Thoracic aorta (tissue), 2 donors: ENCODE measurements around the gene FAM174C. TPM values are rescaled to one million over a fixed set of nuclear protein-coding genes. Genes with fewer than 3 reads are reported as not detected.

Experiments used
- ATAC-seq: fragments of 150-250 bp; one replicate; pipeline ENCODE4 v1.8.0; 2017; ENCODE audit warnings: low read depth; ENCODE audit not compliant: insufficient number of reproducible peaks, low FRiP score
- DNase-seq: peaks from one replicate; pipeline ENCODE4 v3.0.0-alpha.2; 2020; ENCODE audit warnings: low spot score
- H3K27ac ChIP-seq, 2 donors: fragments of 200-600 bp; sonication (generic); 1 replicate in 1 of 2; 2 replicates in 1 of 2; pipeline ENCODE4 v1.5.1; 2016; ENCODE audit warnings: mild to moderate bottlenecking in 2 of 2, moderate library complexity in 2 of 2
- H3K27me3 ChIP-seq: fragments of 200-600 bp; sonication (generic); replicated peaks from 2 replicates; pipeline ENCODE4 v1.6.0; 2016; ENCODE audit warnings: mild to moderate bottlenecking; ENCODE audit not compliant: insufficient read depth
- H3K36me3 ChIP-seq: fragments of 200-600 bp; sonication (generic); one replicate; pipeline ENCODE4 v1.5.1; 2016
- H3K4me1 ChIP-seq, 2 donors: fragments of 200-600 bp; sonication (generic); 1 replicate in 1 of 2; 2 replicates in 1 of 2; pipeline versions ENCODE4 v1.5.1 to v1.6.0; 2016; ENCODE audit warnings: low read depth in 2 of 2, mild to moderate bottlenecking in 1 of 2; ENCODE audit not compliant: control insufficient read depth in 1 of 2
- H3K4me3 ChIP-seq: fragments of 200-600 bp; sonication (generic); 2 replicates; pipeline ENCODE4 v1.5.1; 2016; ENCODE audit warnings: mild to moderate bottlenecking
- H3K9me3 ChIP-seq: fragments of 200-600 bp; sonication (generic); 2 replicates; pipeline ENCODE4 v1.5.1; 2016
- total RNA-seq, 2 donors: library from RNA; depleted of rRNA; stranded (reverse); fragments of >200 nt; gene quantifications; one replicate each; pipeline versions ENCODE4 v1.1.0 to v1.2.3, GENCODE V29; 2016
- TF ChIP-seq, protein P1 (sequence below): fragments of 200-600 bp; sonication (generic); IDR thresholded peaks from one replicate; pipeline ENCODE4 v1.5.1; 2019; ENCODE audit warnings: antibody characterized with exemption

FAM174C gene
- total RNA-seq, 2 donors from 2014 or later: 18.8 to 40.8 TPM

- Histone ChIP-seq H3K4me1 (peaks cover 28 to 51% of the 10 kb centered on the region in 2 donors), H3K9me3 (no peaks in the 10 kb centered on the region), H3K4me3 (peak overlapping the region; percentile 99), H3K27ac (peak overlapping the region; percentile 99), H3K27me3 (no peaks in the 10 kb centered on the region), H3K36me3 (peaks cover 17% of the 10 kb centered on the region)
- TF ChIP-seq, protein P1, sequence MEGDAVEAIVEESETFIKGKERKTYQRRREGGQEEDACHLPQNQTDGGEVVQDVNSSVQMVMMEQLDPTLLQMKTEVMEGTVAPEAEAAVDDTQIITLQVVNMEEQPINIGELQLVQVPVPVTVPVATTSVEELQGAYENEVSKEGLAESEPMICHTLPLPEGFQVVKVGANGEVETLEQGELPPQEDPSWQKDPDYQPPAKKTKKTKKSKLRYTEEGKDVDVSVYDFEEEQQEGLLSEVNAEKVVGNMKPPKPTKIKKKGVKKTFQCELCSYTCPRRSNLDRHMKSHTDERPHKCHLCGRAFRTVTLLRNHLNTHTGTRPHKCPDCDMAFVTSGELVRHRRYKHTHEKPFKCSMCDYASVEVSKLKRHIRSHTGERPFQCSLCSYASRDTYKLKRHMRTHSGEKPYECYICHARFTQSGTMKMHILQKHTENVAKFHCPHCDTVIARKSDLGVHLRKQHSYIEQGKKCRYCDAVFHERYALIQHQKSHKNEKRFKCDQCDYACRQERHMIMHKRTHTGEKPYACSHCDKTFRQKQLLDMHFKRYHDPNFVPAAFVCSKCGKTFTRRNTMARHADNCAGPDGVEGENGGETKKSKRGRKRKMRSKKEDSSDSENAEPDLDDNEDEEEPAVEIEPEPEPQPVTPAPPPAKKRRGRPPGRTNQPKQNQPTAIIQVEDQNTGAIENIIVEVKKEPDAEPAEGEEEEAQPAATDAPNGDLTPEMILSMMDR: no peak
- ATAC-seq (no peak), DNase-seq (no peak)
Measured at GRCh38 chr19:1250437-1251260, 24.7 kb upstream of the FAM174C start.

- Histone ChIP-seq H3K9me3 (no peaks in the 10 kb centered on the region), H3K36me3 (peaks cover 25% of the 10 kb centered on the region), H3K4me3 (peak overlapping the region; percentile 99), H3K27me3 (no peaks in the 10 kb centered on the region), H3K4me1 (peaks cover 24 to 49% of the 10 kb centered on the region in 2 donors), H3K27ac (peak overlapping the region; percentile 99)
- TF ChIP-seq, protein P1: no peak
- no peak for ATAC-seq
- DNase-seq: no peak
Measured at GRCh38 chr19:1251330-1252220, 23.8 kb upstream of the FAM174C start.

DNA sequence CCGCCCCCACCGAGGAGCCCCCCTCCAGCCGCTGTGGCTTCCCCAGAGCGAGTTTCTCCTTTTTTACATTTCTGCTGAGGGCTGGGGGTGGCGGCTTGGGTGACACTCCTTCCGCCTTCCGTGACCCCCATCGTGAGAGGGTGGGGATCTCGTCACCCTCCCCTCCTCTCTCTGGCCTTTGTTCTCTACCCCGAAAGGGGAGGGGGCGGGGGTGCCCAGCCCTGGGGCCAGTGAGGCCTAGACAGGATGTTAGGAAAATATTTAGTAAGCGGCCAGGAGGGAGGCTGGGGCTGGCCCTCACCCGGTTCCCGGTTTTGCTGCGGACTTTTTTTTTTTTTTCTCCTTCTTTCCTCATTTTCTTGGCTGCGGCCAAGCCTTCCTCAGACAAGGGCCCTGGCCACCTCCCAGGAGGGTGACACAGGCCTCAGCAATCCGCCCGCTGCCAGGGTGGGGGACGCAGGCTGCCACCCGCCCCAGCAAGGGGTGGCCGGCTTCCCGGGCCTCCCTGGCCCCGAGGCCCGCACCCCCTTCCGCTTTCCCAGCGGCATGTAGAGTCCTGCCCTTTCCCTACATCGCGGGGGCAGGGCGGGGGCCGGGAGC lies 23.0 kb upstream of the FAM174C start:
- DNase-seq (peak; percentile 83), ATAC-seq (peak; percentile 29)
- Histone ChIP-seq H3K9me3 (no peaks in the 10 kb centered on the region), H3K27ac (peak overlapping the region; percentile 99), H3K36me3 (peaks cover 32% of the 10 kb centered on the region), H3K27me3 (no peaks in the 10 kb centered on the region), H3K4me3 (peak overlapping the region; percentile 99), H3K4me1 (peaks cover 24 to 51% of the 10 kb centered on the region in 2 donors)
- TF ChIP-seq, protein P1: no peak

DNA sequence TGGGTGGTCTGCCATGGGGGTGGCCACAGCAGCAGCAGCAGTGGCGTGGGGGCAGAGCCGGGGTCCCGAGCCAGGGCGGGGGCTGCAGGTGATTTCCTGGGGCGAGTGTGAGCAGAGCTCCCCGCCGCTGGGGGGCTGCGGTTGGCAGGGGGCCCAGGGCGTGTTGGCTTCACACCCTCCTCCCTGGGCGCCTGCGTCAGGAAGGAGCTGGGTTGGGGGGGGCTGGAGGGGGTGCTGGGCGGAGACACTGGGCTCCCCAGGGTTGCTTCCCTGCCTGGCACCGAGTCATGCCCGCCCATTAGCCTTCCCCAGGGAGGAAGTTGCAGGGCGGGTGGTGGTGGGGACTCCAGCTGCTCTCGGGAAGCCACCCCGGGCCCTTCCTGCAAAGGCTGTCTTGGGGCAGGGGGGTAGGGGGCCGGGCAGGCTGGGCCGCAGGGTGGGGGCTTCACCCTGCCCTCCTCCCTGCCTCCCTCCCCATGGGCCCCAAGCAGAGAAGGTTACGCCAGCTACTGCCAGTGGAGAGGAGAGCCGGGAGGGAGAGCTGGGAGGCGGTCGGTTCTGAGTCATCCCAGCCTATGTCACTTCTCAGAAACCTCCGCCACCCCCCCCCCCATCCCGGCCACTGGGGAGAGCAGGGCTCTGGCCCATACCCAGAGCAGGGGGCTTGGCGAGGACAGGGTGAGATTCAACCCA lies 22.4 kb upstream of the FAM174C start:
- Histone ChIP-seq H3K4me1 (peaks cover 29 to 51% of the 10 kb centered on the region in 2 donors), H3K4me3 (peak overlapping the region; percentile 99), H3K27me3 (no peaks in the 10 kb centered on the region), H3K36me3 (peaks cover 39% of the 10 kb centered on the region), H3K27ac (peak overlapping the region; percentile 99), H3K9me3 (no peaks in the 10 kb centered on the region)
- ATAC-seq: peak; percentile 34
- peak; percentile 84 for DNase-seq
- TF ChIP-seq, protein P1: peak; percentile 48
